Ovary (tissue), 9 donors: ENCODE data around the gene MTRF1L. TPM values are rescaled to one million over a fixed set of nuclear protein-coding genes. Genes with fewer than 3 reads are reported as not detected.

ENCODE experiments used
- DNase-seq, 5 donors: peaks; one replicate each; pipeline ENCODE4 v3.0.0-alpha.2; 2019 to 2020
- H3K27ac ChIP-seq, 2 donors: fragments of 200-600 bp; one replicate each; pipeline versions ENCODE4 v1.5.1 to v1.8.0; 2019 to 2022
- H3K27me3 ChIP-seq: fragments of 200-600 bp; one replicate; pipeline ENCODE4 v1.8.0; 2022
- H3K36me3 ChIP-seq: fragments of 200-600 bp; sonication (generic); one replicate; pipeline ENCODE4 v1.5.1; 2019
- H3K4me1 ChIP-seq: one replicate; pipeline ENCODE4 v1.8.1; 2013; ENCODE audit warnings: mild to moderate bottlenecking, moderate library complexity; ENCODE audit not compliant: insufficient read depth
- H3K4me3 ChIP-seq: fragments of 200-600 bp; sonication (generic); one replicate; pipeline ENCODE4 v1.5.1; 2017
- H3K9me3 ChIP-seq, 2 donors: fragments of 200-600 bp in 1 of 2; sonication (generic) in 1 of 2; one replicate each; pipeline versions ENCODE4 v1.5.1 to v1.8.1; 2013 to 2019; ENCODE audit warnings: mild to moderate bottlenecking in 1 of 2, moderate library complexity in 1 of 2
- EP300 ChIP-seq: sonication (generic); formaldehyde crosslinking; IDR thresholded peaks from one replicate; pipeline ENCODE4 v1.6.1; 2017; ENCODE audit warnings: antibody characterized with exemption
- POLR2A ChIP-seq: fragments of 450-650 bp; IDR thresholded peaks from one replicate; pipeline ENCODE4 v1.6.1; 2017; ENCODE audit warnings: antibody characterized with exemption, mild to moderate bottlenecking, moderate library complexity
- whole genome bisulfite sequencing, 3 donors: extraction: QIAGEN DNeasy Blood & Tissue Kit in 1 of 3; methylation state at CpG; one replicate each; pipeline versions ENCODE4 v1.1.5 to v1.1.7; 2013 to 2017; 5-methylcytosine and 5-hydroxymethylcytosine counted together
- intact Hi-C, 4 donors: fragments of 100-400 bp; cut with DNase I; formaldehyde crosslinking; loops; one replicate each; pipeline versions ENCODE4 v1.11.0 to v1.15.1; 2022 to 2023
- polyA plus RNA-seq, 2 donors: library from polyadenylated mRNA; stranded (reverse); fragments of 200-250 nt in 1 of 2; fragments of 350-450 nt in 1 of 2; fragmentation: Illumina TruSeq in 1 of 2; extraction: RNeasy Lipid Tissue Mini Kit (QIAGEN cat#74804) in 1 of 2; gene quantifications; one replicate each; pipeline ENCODE4 v1.2.3, GENCODE V29; 2013 to 2014
- total RNA-seq, 7 donors: library from RNA; depleted of rRNA in 2 of 7; stranded (reverse); fragments of >200 nt in 2 of 7; fragmentation: NEBNext Ultra II Directional in 3 of 7; extraction: Animal tissue kit (Norgen Biotek cat#: 25700) in 3 of 7; gene quantifications; one replicate each; pipeline versions ENCODE4 v1.1.0 to v1.2.4, GENCODE V29; 2016 to 2023
- TF ChIP-seq, protein P1 (sequence below), 3 donors: fragments of 450-650 bp in 2 of 3; fragments of 200-600 bp in 1 of 3; IDR thresholded peaks; one replicate each; pipeline versions ENCODE4 v1.5.1 to v1.8.0; 2016 to 2022; ENCODE audit warnings: antibody characterized with exemption in 3 of 3, mild to moderate bottlenecking in 1 of 3
- donor health status: DM: no; HTN: no; CAD: no; lungs with moderate emphysema.
- donor health status: DM: no; HTN: no; CAD: no.
- donor health status: Bipolar disorder and iron deficiency.
- donor health status: DM: yes; HTN: yes; CAD: no.
- donor health status: DM: no; HTN: no; CAD: no.
- donor health status: DM: yes; HTN: yes; CAD: no.

Gene MTRF1L
- total and polyA plus RNA-seq, 9 donors = 8.4 to 18.1 (median 15.6) TPM

DNA sequence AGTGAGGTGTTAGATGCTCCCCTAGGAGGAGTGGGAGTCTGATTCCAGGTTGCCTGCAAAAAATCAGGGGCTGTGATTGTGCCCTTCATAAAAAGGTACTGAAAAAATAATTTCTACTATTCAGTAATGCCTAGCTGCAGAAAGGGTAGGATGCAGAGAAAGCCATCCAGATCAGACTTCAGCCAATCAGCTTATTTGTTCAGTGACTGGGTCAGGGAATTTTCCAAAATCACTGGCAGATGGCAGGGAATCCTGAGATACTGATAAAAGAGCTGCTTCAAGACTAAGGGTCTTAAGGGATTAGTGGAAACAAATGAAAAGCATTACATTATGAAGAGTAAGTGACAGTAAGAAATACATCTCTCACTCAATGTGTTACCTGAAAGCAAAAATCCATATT is 42.8 kb upstream of the MTRF1L start:
- Histone ChIP-seq H3K36me3 (no peaks in the 10 kb centered on the region), H3K27ac (no peak overlapping the region), H3K4me3 (no peak overlapping the region), H3K27me3 (no peaks in the 10 kb centered on the region), H3K9me3 (no peaks in the 10 kb centered on the region), H3K4me1 (no peaks in the 10 kb centered on the region)
- intact Hi-C loops = no loop called here
- no peak for DNase-seq
- no peak for TF ChIP-seq POLR2A
- TF ChIP-seq, protein P1, sequence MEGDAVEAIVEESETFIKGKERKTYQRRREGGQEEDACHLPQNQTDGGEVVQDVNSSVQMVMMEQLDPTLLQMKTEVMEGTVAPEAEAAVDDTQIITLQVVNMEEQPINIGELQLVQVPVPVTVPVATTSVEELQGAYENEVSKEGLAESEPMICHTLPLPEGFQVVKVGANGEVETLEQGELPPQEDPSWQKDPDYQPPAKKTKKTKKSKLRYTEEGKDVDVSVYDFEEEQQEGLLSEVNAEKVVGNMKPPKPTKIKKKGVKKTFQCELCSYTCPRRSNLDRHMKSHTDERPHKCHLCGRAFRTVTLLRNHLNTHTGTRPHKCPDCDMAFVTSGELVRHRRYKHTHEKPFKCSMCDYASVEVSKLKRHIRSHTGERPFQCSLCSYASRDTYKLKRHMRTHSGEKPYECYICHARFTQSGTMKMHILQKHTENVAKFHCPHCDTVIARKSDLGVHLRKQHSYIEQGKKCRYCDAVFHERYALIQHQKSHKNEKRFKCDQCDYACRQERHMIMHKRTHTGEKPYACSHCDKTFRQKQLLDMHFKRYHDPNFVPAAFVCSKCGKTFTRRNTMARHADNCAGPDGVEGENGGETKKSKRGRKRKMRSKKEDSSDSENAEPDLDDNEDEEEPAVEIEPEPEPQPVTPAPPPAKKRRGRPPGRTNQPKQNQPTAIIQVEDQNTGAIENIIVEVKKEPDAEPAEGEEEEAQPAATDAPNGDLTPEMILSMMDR (IDR thresholded peaks at IDR 0.05) = no peak
- no peak for TF ChIP-seq EP300

DNA sequence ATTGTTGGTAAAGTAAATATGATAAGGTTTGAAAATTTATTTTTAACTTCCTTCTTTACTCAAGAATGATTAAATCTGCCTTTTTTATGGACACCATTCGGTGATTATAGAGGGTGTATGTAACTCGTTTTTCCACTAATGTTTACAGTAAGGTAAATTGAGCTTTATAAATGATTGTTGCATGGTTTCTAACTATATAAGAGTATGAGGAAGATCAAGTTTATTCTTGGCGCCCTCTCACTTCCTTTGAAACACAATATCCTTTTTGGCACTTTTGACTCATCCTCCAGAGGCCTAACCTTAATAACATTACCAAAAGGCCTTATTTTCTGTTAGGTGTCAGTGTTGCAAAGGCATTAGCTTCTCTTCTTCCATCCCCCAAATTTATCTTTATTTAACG is 41.8 kb upstream of the MTRF1L start:
- intact Hi-C loops = no loop called here
- H3K4me1 ChIP-seq = no peaks in the 10 kb centered on the region
- H3K4me3 ChIP-seq = no peak overlapping the region
- no peak for DNase-seq
- H3K27ac ChIP-seq = no peak overlapping the region
- H3K27me3 ChIP-seq = no peaks in the 10 kb centered on the region
- 77 to 88% (median 84%) methylated on average over 4 of the region's 4 CpGs for WGBS, 3 donors
- no peaks in the 10 kb centered on the region for H3K9me3 ChIP-seq
- no peaks in the 10 kb centered on the region for H3K36me3 ChIP-seq
- TF ChIP-seq EP300 = no peak
- no peak for TF ChIP-seq POLR2A
- TF ChIP-seq, protein P1 (IDR thresholded peaks at IDR 0.05) = no peak

GRCh38 chr6:153043719-153044118 is 41.2 kb upstream of the MTRF1L start:
- TF ChIP-seq EP300 (no peak), POLR2A (no peak)
- TF ChIP-seq, protein P1 (IDR thresholded peaks at IDR 0.05) = no peak
- DNase-seq = no peak
- Histone ChIP-seq H3K4me1 (no peaks in the 10 kb centered on the region), H3K36me3 (no peaks in the 10 kb centered on the region), H3K27ac (no peak overlapping the region), H3K9me3 (no peaks in the 10 kb centered on the region), H3K4me3 (no peak overlapping the region), H3K27me3 (no peaks in the 10 kb centered on the region)
- WGBS, 3 donors = 94 to 98% (median 97%) methylated on average over 3 of the region's 3 CpGs
- intact Hi-C loops = no loop called here

- no peak for DNase-seq
- H3K27me3 ChIP-seq = no peaks in the 10 kb centered on the region
- no peaks in the 10 kb centered on the region for H3K36me3 ChIP-seq
- H3K4me3 ChIP-seq = no peak overlapping the region
- H3K9me3 ChIP-seq = no peaks in the 10 kb centered on the region
- TF ChIP-seq POLR2A = no peak
- TF ChIP-seq, protein P1 (IDR thresholded peaks at IDR 0.05) = no peak
- no peak for TF ChIP-seq EP300
- WGBS, 3 donors = 65 to 88% (median 87%) methylated on average over 4 of the region's 4 CpGs
- no peak overlapping the region for H3K27ac ChIP-seq
- intact Hi-C loops = loop anchor here in 1 of 4 donors (10.0 kb wide), 1 partner anchor 476 kb away; no protein-coding TSS in a partner anchor
- H3K4me1 ChIP-seq = no peaks in the 10 kb centered on the region
These were observed 36.0 kb upstream of the MTRF1L start for GRCh38 chr6:153038378-153039057.
